ENCODE measurements around the gene MFSD2A.

The MFSD2A gene

DNA sequence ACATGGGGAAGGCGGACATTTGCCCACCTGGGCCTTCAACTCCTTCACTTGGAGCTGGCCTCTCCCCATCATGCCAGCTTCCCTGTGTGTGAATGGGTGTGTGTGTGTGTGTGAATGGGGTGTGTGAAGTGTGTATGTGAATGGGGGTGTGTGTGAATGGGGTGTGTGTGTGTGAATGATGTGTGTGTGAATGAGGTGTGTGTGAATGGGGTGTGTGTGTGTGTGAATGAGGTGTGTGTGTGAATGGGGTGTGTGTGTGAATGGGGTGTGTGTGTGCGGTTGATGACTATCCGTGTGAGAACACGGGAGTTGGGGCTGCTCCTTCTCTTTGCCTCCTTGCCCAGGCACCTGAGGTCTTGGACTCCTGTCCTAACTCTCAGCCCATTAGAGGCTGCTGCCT lies 9.6 kb downstream of the MFSD2A start:
- Histone ChIP-seq H3K9ac (ENCODE audit: low read length) (no peak overlapping the region), H3F3A (ENCODE audit: insufficient read depth, low read length) (no peaks in the 10 kb centered on the region), H3K27me3 (ENCODE audit: insufficient read depth, low read length) (no peaks in the 10 kb centered on the region), H3K9me2 (ENCODE audit: low read depth, low read length) (no peaks in the 10 kb centered on the region), H3K4me3 (ENCODE audit: low read depth, low read length, poor library complexity, severe bottlenecking) (no peak overlapping the region), H3K4me2 (ENCODE audit: low read length) (no peak overlapping the region), H3K9me3 (ENCODE audit: low read length) (no peaks in the 10 kb centered on the region), H3K79me2 (ENCODE audit: insufficient read depth, low read length) (no peaks in the 10 kb centered on the region), H2AFZ (ENCODE audit: low read length) (no peak overlapping the region), H3K36me3 (ENCODE audit: insufficient read depth, low read length) (no peaks in the 10 kb centered on the region), H3K27ac (ENCODE audit: low read depth, low read length, poor library complexity, severe bottlenecking) (no peak overlapping the region), H3K4me1 (ENCODE audit: insufficient read depth, low read length, severe bottlenecking) (peaks cover 15% of the 10 kb centered on the region), H4K20me1 (ENCODE audit: insufficient read depth, low read length) (no peaks in the 10 kb centered on the region)
- TF ChIP-seq, protein P1, sequence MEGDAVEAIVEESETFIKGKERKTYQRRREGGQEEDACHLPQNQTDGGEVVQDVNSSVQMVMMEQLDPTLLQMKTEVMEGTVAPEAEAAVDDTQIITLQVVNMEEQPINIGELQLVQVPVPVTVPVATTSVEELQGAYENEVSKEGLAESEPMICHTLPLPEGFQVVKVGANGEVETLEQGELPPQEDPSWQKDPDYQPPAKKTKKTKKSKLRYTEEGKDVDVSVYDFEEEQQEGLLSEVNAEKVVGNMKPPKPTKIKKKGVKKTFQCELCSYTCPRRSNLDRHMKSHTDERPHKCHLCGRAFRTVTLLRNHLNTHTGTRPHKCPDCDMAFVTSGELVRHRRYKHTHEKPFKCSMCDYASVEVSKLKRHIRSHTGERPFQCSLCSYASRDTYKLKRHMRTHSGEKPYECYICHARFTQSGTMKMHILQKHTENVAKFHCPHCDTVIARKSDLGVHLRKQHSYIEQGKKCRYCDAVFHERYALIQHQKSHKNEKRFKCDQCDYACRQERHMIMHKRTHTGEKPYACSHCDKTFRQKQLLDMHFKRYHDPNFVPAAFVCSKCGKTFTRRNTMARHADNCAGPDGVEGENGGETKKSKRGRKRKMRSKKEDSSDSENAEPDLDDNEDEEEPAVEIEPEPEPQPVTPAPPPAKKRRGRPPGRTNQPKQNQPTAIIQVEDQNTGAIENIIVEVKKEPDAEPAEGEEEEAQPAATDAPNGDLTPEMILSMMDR (IDR thresholded peaks at IDR 0.05; ENCODE audit: low read length): no peak
- no peak for TF ChIP-seq EZH2 (IDR thresholded peaks at IDR 0.05; ENCODE audit: borderline replicate concordance, low read length)

DNA sequence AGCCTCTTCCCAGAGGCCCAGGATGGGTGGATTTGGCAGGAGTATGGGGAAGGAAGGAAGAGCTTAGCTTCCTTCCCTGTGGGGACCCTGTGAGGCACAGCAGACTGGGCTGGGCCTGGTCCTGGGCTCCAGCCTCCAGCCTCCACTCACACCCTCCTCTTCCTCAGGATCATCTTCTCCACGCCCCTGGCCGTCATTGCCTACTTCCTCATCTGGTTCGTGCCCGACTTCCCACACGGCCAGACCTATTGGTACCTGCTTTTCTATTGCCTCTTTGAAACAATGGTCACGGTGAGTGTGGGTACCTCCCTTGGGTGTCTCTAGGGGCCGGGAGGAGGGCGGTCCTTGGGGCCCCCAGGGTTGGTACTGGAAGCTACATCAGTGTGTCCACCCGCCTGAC lies 10.1 kb downstream of the MFSD2A start:
- Histone ChIP-seq H3K9me2 (ENCODE audit: low read depth, low read length) (no peaks in the 10 kb centered on the region), H3K79me2 (ENCODE audit: insufficient read depth, low read length) (no peaks in the 10 kb centered on the region), H3K4me1 (ENCODE audit: insufficient read depth, low read length, severe bottlenecking) (peaks cover 11% of the 10 kb centered on the region), H3K4me2 (ENCODE audit: low read length) (no peak overlapping the region), H3K4me3 (ENCODE audit: low read depth, low read length, poor library complexity, severe bottlenecking) (no peak overlapping the region), H3K36me3 (ENCODE audit: insufficient read depth, low read length) (no peaks in the 10 kb centered on the region), H3K9me3 (ENCODE audit: low read length) (no peaks in the 10 kb centered on the region), H2AFZ (ENCODE audit: low read length) (no peak overlapping the region), H3K9ac (ENCODE audit: low read length) (no peak overlapping the region), H3K27me3 (ENCODE audit: insufficient read depth, low read length) (no peaks in the 10 kb centered on the region), H3F3A (ENCODE audit: insufficient read depth, low read length) (no peaks in the 10 kb centered on the region), H4K20me1 (ENCODE audit: insufficient read depth, low read length) (no peaks in the 10 kb centered on the region), H3K27ac (ENCODE audit: low read depth, low read length, poor library complexity, severe bottlenecking) (no peak overlapping the region)
- TF ChIP-seq, protein P1 (IDR thresholded peaks at IDR 0.05; ENCODE audit: low read length): no peak
- TF ChIP-seq EZH2 (IDR thresholded peaks at IDR 0.05; ENCODE audit: borderline replicate concordance, low read length): no peak

DNA sequence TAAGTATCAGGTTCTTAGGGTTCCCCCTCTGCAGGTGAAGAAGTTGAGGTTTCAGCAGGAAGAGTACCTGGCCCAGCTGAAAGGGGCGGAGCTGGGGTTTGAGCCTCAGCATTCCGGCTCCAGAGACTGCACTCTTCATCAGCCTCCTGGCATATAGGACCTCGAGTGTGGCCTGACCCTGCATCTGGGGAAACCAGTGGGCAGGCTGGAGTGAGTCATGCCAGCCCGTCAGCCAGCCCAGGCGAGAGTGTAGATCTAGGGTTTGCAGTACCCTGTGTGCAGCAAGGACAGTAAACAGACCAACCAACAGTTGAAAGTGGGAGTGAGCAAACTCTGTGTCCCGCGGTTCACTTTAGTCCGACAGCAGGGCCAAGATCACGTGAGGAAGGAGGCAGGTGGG lies 14.1 kb downstream of the MFSD2A start:
- Histone ChIP-seq H3K4me3 (ENCODE audit: low read depth, low read length, poor library complexity, severe bottlenecking) (no peak overlapping the region), H3K9me2 (ENCODE audit: low read depth, low read length) (no peaks in the 10 kb centered on the region), H4K20me1 (ENCODE audit: insufficient read depth, low read length) (no peaks in the 10 kb centered on the region), H3K36me3 (ENCODE audit: insufficient read depth, low read length) (no peaks in the 10 kb centered on the region), H3K4me1 (ENCODE audit: insufficient read depth, low read length, severe bottlenecking) (no peaks in the 10 kb centered on the region), H2AFZ (ENCODE audit: low read length) (no peak overlapping the region), H3K79me2 (ENCODE audit: insufficient read depth, low read length) (no peaks in the 10 kb centered on the region), H3K9ac (ENCODE audit: low read length) (no peak overlapping the region), H3K27ac (ENCODE audit: low read depth, low read length, poor library complexity, severe bottlenecking) (no peak overlapping the region), H3K27me3 (ENCODE audit: insufficient read depth, low read length) (no peaks in the 10 kb centered on the region), H3F3A (ENCODE audit: insufficient read depth, low read length) (no peaks in the 10 kb centered on the region), H3K4me2 (ENCODE audit: low read length) (no peak overlapping the region), H3K9me3 (ENCODE audit: low read length) (no peaks in the 10 kb centered on the region)
- no peak for TF ChIP-seq EZH2 (IDR thresholded peaks at IDR 0.05; ENCODE audit: borderline replicate concordance, low read length)
- TF ChIP-seq, protein P1 (IDR thresholded peaks at IDR 0.05; ENCODE audit: low read length): no peak

Data from OCI-LY1 (cell line).